ENCODE measurements around the gene CSF3. TPM values are rescaled to one million over a fixed set of nuclear protein-coding genes. Genes with fewer than 3 reads are reported as not detected.

The CSF3 gene
- total and polyA plus RNA-seq, 4 donors = not detected

DNA sequence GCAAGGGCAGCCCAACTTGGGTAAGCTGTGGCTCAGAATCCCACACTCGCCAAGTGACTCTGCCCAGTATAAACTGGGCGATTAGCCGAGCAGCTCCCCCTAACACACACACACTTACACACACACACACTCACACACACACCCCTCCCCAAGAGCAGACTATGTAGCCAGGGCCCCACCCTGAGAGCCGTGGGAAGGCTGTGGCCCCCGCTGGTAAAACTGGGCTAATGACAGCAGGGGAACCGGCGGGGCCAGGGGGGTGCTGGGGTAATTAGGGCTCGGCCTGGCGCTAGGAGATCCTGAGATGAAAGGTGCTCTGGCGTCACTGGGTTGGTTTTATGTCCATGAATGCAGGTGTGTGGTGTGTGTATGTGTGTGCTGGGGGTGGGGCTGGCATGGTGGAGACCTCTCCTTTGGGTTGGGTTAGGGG is 46.4 kb downstream of the CSF3 start:
- no peak for TF ChIP-seq SP1 (IDR thresholded peaks at IDR 0.05)
- no peak for TF ChIP-seq TAF1 (conservative IDR thresholded peaks at IDR 0.05)
- TF ChIP-seq, protein P1, sequence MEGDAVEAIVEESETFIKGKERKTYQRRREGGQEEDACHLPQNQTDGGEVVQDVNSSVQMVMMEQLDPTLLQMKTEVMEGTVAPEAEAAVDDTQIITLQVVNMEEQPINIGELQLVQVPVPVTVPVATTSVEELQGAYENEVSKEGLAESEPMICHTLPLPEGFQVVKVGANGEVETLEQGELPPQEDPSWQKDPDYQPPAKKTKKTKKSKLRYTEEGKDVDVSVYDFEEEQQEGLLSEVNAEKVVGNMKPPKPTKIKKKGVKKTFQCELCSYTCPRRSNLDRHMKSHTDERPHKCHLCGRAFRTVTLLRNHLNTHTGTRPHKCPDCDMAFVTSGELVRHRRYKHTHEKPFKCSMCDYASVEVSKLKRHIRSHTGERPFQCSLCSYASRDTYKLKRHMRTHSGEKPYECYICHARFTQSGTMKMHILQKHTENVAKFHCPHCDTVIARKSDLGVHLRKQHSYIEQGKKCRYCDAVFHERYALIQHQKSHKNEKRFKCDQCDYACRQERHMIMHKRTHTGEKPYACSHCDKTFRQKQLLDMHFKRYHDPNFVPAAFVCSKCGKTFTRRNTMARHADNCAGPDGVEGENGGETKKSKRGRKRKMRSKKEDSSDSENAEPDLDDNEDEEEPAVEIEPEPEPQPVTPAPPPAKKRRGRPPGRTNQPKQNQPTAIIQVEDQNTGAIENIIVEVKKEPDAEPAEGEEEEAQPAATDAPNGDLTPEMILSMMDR (IDR thresholded peaks at IDR 0.05; ENCODE audit: low read depth, low read length, missing input control) = no peak
- no peak for TF ChIP-seq NR2F2 (IDR thresholded peaks at IDR 0.05)
- TF ChIP-seq RXRA (IDR thresholded peaks at IDR 0.05) = no peak
- TF ChIP-seq YY1 (IDR thresholded peaks at IDR 0.05) = no peak
- no peak for TF ChIP-seq FOXA2 (IDR thresholded peaks at IDR 0.05)
- no peak for TF ChIP-seq ZBTB33 (IDR thresholded peaks at IDR 0.05)
- TF ChIP-seq HNF4A (conservative IDR thresholded peaks at IDR 0.05) = no peak
- TF ChIP-seq EGR1 (IDR thresholded peaks at IDR 0.05; ENCODE audit: low read depth in 2 of 2) = no peak
- no peak for TF ChIP-seq MAX (IDR thresholded peaks at IDR 0.05)
- no peak for TF ChIP-seq FOXA1 (IDR thresholded peaks at IDR 0.05)
- no peak for TF ChIP-seq JUND (IDR thresholded peaks at IDR 0.05)
- no peak for TF ChIP-seq RAD21 (IDR thresholded peaks at IDR 0.05)
- no peak for TF ChIP-seq GABPA (IDR thresholded peaks at IDR 0.05 in 1 of 2, conservative IDR thresholded peaks at IDR 0.05 in 1 of 2)
- TF ChIP-seq, protein P2, sequence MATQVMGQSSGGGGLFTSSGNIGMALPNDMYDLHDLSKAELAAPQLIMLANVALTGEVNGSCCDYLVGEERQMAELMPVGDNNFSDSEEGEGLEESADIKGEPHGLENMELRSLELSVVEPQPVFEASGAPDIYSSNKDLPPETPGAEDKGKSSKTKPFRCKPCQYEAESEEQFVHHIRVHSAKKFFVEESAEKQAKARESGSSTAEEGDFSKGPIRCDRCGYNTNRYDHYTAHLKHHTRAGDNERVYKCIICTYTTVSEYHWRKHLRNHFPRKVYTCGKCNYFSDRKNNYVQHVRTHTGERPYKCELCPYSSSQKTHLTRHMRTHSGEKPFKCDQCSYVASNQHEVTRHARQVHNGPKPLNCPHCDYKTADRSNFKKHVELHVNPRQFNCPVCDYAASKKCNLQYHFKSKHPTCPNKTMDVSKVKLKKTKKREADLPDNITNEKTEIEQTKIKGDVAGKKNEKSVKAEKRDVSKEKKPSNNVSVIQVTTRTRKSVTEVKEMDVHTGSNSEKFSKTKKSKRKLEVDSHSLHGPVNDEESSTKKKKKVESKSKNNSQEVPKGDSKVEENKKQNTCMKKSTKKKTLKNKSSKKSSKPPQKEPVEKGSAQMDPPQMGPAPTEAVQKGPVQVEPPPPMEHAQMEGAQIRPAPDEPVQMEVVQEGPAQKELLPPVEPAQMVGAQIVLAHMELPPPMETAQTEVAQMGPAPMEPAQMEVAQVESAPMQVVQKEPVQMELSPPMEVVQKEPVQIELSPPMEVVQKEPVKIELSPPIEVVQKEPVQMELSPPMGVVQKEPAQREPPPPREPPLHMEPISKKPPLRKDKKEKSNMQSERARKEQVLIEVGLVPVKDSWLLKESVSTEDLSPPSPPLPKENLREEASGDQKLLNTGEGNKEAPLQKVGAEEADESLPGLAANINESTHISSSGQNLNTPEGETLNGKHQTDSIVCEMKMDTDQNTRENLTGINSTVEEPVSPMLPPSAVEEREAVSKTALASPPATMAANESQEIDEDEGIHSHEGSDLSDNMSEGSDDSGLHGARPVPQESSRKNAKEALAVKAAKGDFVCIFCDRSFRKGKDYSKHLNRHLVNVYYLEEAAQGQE (IDR thresholded peaks at IDR 0.05) = no peak
- Histone ChIP-seq H3K27me3 (ENCODE audit: control insufficient read depth in 4 of 4, insufficient read depth in 4 of 4, low read length in 3 of 4) (no peaks in the 10 kb centered on the region), H3K27ac (ENCODE audit: low read depth in 1 of 2, low read length in 2 of 2) (no peak overlapping the region), H3K4me1 (ENCODE audit: control insufficient read depth in 4 of 4, insufficient read depth in 4 of 4, low read length in 3 of 4) (peaks cover 0 to 37% (median 22%) of the 10 kb centered on the region in 4 donors), H3K9me3 (ENCODE audit: control insufficient read depth in 4 of 4, low read length in 3 of 4) (no peaks in the 10 kb centered on the region), H3K9ac (ENCODE audit: low read depth in 1 of 2, low read length in 2 of 2) (no peak overlapping the region), H3K4me3 (ENCODE audit: low read depth in 1 of 3, low read length in 3 of 3) (no peak overlapping the region), H3K36me3 (ENCODE audit: control insufficient read depth in 4 of 4, insufficient read depth in 3 of 4, low read depth in 1 of 4, low read length in 3 of 4) (no peaks in the 10 kb centered on the region)
- 80% methylated on average over 10 of the region's 10 CpGs for WGBS
- DNase-seq (ENCODE audit: low spot score) = no peak

Data from liver (tissue), 9 donors.